CD14-positive monocyte (primary cell): ENCODE results near the gene PABPN1L. TPM values are rescaled to one million over a fixed set of nuclear protein-coding genes. Genes with fewer than 3 reads are reported as not detected.

Experiments used
- DNase-seq, 3 donors: peaks; one replicate each; pipeline ENCODE4 v3.0.0-alpha.2; 2011 to 2022
- H2AFZ ChIP-seq: 2 replicates; pipeline ENCODE4 v1.6.0; 2012; ENCODE audit warnings: mild to moderate bottlenecking, low read depth, low read length, inconsistent platforms; ENCODE audit not compliant: insufficient read depth, poor library complexity, severe bottlenecking
- H3K27ac ChIP-seq, 2 donors: 1 replicate in 1 of 2; 2 replicates in 1 of 2; pipeline ENCODE4 v1.5.1; 2012 to 2013; ENCODE audit warnings: low read length in 2 of 2, control low read depth in 1 of 2, inconsistent platforms in 1 of 2, low read depth in 1 of 2, mild to moderate bottlenecking in 1 of 2
- H3K27me3 ChIP-seq, 2 donors: one replicate each; pipeline versions ENCODE4 v1.6.0 to v1.6.1; 2011 to 2013; ENCODE audit warnings: low read length in 2 of 2; ENCODE audit not compliant: control insufficient read depth in 2 of 2, insufficient read depth in 2 of 2
- H3K36me3 ChIP-seq, 2 donors: replicated peaks in 1 of 2; 1 replicate in 1 of 2; 2 replicates in 1 of 2; pipeline versions ENCODE4 v1.5.1 to v1.6.1; 2012 to 2013; ENCODE audit warnings: low read length in 2 of 2, control low read depth in 1 of 2, inconsistent platforms in 1 of 2, mild to moderate bottlenecking in 1 of 2; ENCODE audit not compliant: insufficient read depth in 2 of 2, control insufficient read depth in 1 of 2
- H3K4me1 ChIP-seq, 2 donors: 1 replicate in 1 of 2; 2 replicates in 1 of 2; pipeline versions ENCODE4 v1.5.1 to v1.6.1; 2012 to 2013; ENCODE audit warnings: low read length in 2 of 2, control low read depth in 1 of 2, inconsistent platforms in 1 of 2, mild to moderate bottlenecking in 1 of 2, moderate library complexity in 1 of 2; ENCODE audit not compliant: insufficient read depth in 2 of 2, control insufficient read depth in 1 of 2
- H3K4me2 ChIP-seq: replicated peaks from 2 replicates; pipeline ENCODE3; 2012; ENCODE audit warnings: low read length, moderate library complexity, mild to moderate bottlenecking; ENCODE audit not compliant: poor library complexity, severe bottlenecking; ENCODE audit errors: extremely low read depth
- H3K4me3 ChIP-seq, 3 experiments: fragments of 200-600 bp in 1 of 3; sonication (generic) in 1 of 3; replicated peaks in 1 of 3; 1 replicate in 2 of 3; 2 replicates in 1 of 3; pipeline ENCODE4 v1.5.1; 2011 to 2013; ENCODE audit warnings: low read length in 3 of 3, mild to moderate bottlenecking in 3 of 3, control low read depth in 2 of 3, low read depth in 2 of 3, inconsistent platforms in 1 of 3, moderate library complexity in 1 of 3
- H3K79me2 ChIP-seq: 2 replicates; pipeline ENCODE4 v1.6.0; 2012; ENCODE audit warnings: mild to moderate bottlenecking, control low read depth, inconsistent platforms, low read length, moderate library complexity; ENCODE audit not compliant: insufficient read depth
- H3K9ac ChIP-seq: 2 replicates; pipeline ENCODE4 v1.6.0; 2017; ENCODE audit warnings: low read length, mild to moderate bottlenecking; ENCODE audit not compliant: insufficient read depth, poor library complexity, severe bottlenecking
- H3K9me3 ChIP-seq, 2 donors: replicated peaks in 1 of 2; 1 replicate in 1 of 2; 2 replicates in 1 of 2; pipeline versions ENCODE4 v1.5.1 to v1.6.1; 2012 to 2013; ENCODE audit warnings: low read length in 2 of 2, control low read depth in 1 of 2; ENCODE audit not compliant: control insufficient read depth in 1 of 2, insufficient read depth in 1 of 2
- H4K20me1 ChIP-seq: 2 replicates; pipeline ENCODE4 v1.6.0; 2012; ENCODE audit warnings: mild to moderate bottlenecking, low read length, control low read depth, moderate library complexity; ENCODE audit not compliant: insufficient read depth
- H3K27ac Mint-ChIP-seq, 7 donors: one replicate each; pipeline ENCODE4 v1.8.0; 2020; ENCODE audit warnings: mild to moderate bottlenecking in 7 of 7, mixed read lengths in 7 of 7, moderate library complexity in 6 of 7, inconsistent platforms in 2 of 7
- H3K27me3 Mint-ChIP-seq, 3 donors: one replicate each; pipeline ENCODE4 v1.8.0; 2021 to 2022; ENCODE audit warnings: low read depth in 3 of 3, mild to moderate bottlenecking in 3 of 3, mixed read lengths in 3 of 3, moderate library complexity in 3 of 3, inconsistent platforms in 1 of 3
- H3K36me3 Mint-ChIP-seq, 2 donors: one replicate each; pipeline ENCODE4 v1.8.0; 2020; ENCODE audit warnings: mixed read lengths in 2 of 2, inconsistent platforms in 1 of 2, mild to moderate bottlenecking in 1 of 2
- H3K4me1 Mint-ChIP-seq: one replicate; pipeline ENCODE4 v1.8.0; 2020; ENCODE audit warnings: mild to moderate bottlenecking, mixed read lengths
- H3K4me3 Mint-ChIP-seq, 2 donors: one replicate each; pipeline ENCODE4 v1.8.0; 2020; ENCODE audit warnings: mild to moderate bottlenecking in 2 of 2, mixed read lengths in 2 of 2, moderate library complexity in 1 of 2
- H3K9me3 Mint-ChIP-seq, 7 donors: one replicate each; pipeline ENCODE4 v1.8.0; 2020 to 2022; ENCODE audit warnings: mixed read lengths in 7 of 7, mild to moderate bottlenecking in 6 of 7, moderate library complexity in 6 of 7, inconsistent platforms in 2 of 7
- WGBS: methylation state at CpG from one replicate; pipeline ENCODE4 v1.1.5; 2013; ENCODE audit warnings: missing lambda C conversion rate; ENCODE audit not compliant: insufficient coverage; 5-methylcytosine and 5-hydroxymethylcytosine counted together
- intact Hi-C, 2 donors: fragments of 100-400 bp; cut with micrococcal nuclease; formaldehyde crosslinking; loops; one replicate each; pipeline versions ENCODE4 v1.15.0 to v1.15.1; 2023
- polyA plus RNA-seq, 3 donors: library from polyadenylated mRNA; depleted of rRNA in 1 of 3; unstranded in 2 of 3; stranded (reverse) in 1 of 3; fragments of 300-500 nt in 2 of 3; fragments of >200 nt in 1 of 3; fragmentation: Illumina TruSeq in 2 of 3; gene quantifications; 1 replicate in 2 of 3; 2 replicates in 1 of 3; pipeline ENCODE4 v1.2.3, GENCODE V29; 2012 to 2021
- TF ChIP-seq, protein P1 (sequence below): fragments of 200-600 bp; IDR thresholded peaks from one replicate; pipeline ENCODE4 v1.8.0; 2022; ENCODE audit warnings: antibody characterized with exemption, mild to moderate bottlenecking

The PABPN1L gene
- polyA plus RNA-seq, 3 donors = 0.39 TPM; not detected in 2

DNA sequence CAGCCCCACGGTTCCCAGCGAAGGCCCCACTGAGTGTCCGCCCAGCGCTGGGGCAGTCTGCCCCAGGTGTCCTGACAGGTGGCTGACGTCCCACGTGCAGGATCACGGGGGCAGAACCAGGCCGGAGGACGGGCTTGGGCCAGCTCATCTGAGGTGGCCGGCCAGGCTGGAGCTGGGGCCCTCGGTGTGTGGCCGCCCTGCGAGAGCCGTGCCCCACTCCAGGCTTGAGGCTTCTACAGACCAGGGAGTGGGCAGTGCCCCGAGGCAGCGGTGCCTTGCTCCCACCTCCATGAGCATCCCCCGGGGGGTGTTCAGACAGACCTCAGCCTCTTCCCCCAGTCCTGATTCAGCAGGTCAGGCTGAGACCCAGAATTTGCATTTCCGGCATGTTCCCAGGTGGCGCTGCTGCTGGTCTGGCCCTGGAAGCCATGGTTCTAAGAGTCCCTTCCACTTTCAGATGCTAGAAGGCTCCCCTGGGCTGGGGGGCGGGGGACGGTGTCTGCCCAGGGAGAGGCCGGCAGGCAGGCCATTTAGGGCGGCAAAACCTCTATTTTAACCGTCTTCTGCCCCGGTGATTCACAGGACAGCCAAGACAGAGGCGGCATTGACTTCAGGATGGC is 35.4 kb upstream of the PABPN1L start:
- H3K4me1 Mint-ChIP-seq = peaks cover 9% of the 10 kb centered on the region
- H3K4me2 ChIP-seq = no peak overlapping the region
- H3K27ac ChIP-seq = no peak overlapping the region
- no peaks in the 10 kb centered on the region for H3K27me3 Mint-ChIP-seq
- no peak overlapping the region for H2AFZ ChIP-seq
- TF ChIP-seq, protein P1, sequence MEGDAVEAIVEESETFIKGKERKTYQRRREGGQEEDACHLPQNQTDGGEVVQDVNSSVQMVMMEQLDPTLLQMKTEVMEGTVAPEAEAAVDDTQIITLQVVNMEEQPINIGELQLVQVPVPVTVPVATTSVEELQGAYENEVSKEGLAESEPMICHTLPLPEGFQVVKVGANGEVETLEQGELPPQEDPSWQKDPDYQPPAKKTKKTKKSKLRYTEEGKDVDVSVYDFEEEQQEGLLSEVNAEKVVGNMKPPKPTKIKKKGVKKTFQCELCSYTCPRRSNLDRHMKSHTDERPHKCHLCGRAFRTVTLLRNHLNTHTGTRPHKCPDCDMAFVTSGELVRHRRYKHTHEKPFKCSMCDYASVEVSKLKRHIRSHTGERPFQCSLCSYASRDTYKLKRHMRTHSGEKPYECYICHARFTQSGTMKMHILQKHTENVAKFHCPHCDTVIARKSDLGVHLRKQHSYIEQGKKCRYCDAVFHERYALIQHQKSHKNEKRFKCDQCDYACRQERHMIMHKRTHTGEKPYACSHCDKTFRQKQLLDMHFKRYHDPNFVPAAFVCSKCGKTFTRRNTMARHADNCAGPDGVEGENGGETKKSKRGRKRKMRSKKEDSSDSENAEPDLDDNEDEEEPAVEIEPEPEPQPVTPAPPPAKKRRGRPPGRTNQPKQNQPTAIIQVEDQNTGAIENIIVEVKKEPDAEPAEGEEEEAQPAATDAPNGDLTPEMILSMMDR = no peak
- intact Hi-C loops = no loop called here
- H3K27ac Mint-ChIP-seq = no peak overlapping the region
- 97% methylated on average over 26 of the region's 26 CpGs for WGBS
- peaks cover 63 to 70% of the 10 kb centered on the region in 2 donors for H3K36me3 ChIP-seq
- peaks cover 36 to 58% of the 10 kb centered on the region in 2 donors for H3K36me3 Mint-ChIP-seq
- H3K9ac ChIP-seq = no peak overlapping the region
- H3K9me3 Mint-ChIP-seq = peaks cover 0 to 2% (median 0%) of the 10 kb centered on the region in 7 donors
- peaks cover 100% of the 10 kb centered on the region for H4K20me1 ChIP-seq
- no peak for DNase-seq
- H3K4me3 ChIP-seq = no peak overlapping the region
- H3K79me2 ChIP-seq = peaks cover 28% of the 10 kb centered on the region
- no peaks in the 10 kb centered on the region for H3K9me3 ChIP-seq
- H3K27me3 ChIP-seq = no peaks in the 10 kb centered on the region
- H3K4me1 ChIP-seq = peaks cover 0 to 8% of the 10 kb centered on the region in 2 donors
- no peak overlapping the region for H3K4me3 Mint-ChIP-seq

DNA sequence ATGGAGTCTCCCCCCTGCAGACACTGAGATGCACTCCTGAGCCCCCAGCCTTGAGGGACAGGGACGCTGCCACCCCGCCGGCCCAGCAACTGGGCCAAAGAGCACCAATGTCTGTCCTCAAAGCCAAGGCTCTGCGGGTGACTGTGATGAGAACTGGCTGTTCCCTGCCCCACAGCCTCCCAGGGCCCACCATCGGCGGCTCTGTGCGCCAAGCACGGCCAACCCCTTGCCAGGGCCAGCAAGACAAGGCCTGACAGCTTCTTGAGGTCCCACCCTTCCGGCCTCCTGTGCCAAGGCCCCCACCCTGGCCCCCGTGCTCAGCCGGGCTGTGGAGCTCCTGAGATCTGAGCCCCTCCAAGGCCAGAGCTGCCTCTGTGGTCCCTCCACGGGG is 34.2 kb upstream of the PABPN1L start:
- Histone ChIP-seq H3K4me1 (no peaks in the 10 kb centered on the region), H3K79me2 (peaks cover 17% of the 10 kb centered on the region), H3K27me3 (no peaks in the 10 kb centered on the region), H3K36me3 (peaks cover 74 to 81% of the 10 kb centered on the region in 2 donors), H3K4me3 (no peak overlapping the region), H3K27ac (no peak overlapping the region), H2AFZ (no peak overlapping the region), H3K9me3 (no peaks in the 10 kb centered on the region), H3K4me2 (no peak overlapping the region), H4K20me1 (peaks cover 100% of the 10 kb centered on the region), H3K9ac (no peak overlapping the region)
- Mint-ChIP-seq H3K4me1 (peaks cover 4% of the 10 kb centered on the region), H3K9me3 (no peaks in the 10 kb centered on the region), H3K27me3 (no peaks in the 10 kb centered on the region), H3K27ac (no peak overlapping the region), H3K36me3 (peaks cover 42 to 68% of the 10 kb centered on the region in 2 donors), H3K4me3 (no peak overlapping the region)
- WGBS = 96% methylated on average over 12 of the region's 12 CpGs
- no peak for DNase-seq
- intact Hi-C loops = no loop called here
- TF ChIP-seq, protein P1 = no peak
